GM23338 (cell line): Measurements from ENCODE around the gene GPR85. TPM values are rescaled to one million over a fixed set of nuclear protein-coding genes. Genes with fewer than 3 reads are reported as not detected.

Experiments used
- ATAC-seq: fragments of 200-7000 bp; cut with Tn5 transposase; 3 replicates; pipeline ENCODE4 v1.9.1; 2020
- DNase-seq: peaks from one replicate; pipeline ENCODE4 v3.0.0-alpha.2; 2015; ENCODE audit warnings: low spot score
- H2AFZ ChIP-seq: fragments of 200-600 bp; sonication (generic); 2 replicates; pipeline ENCODE4 v1.8.0; 2016; ENCODE audit warnings: antibody characterized with exemption, mild to moderate bottlenecking, moderate library complexity
- H3F3A ChIP-seq: fragments of 200-600 bp; sonication (generic); replicated peaks from 2 replicates; pipeline ENCODE4 v1.8.0; 2017; ENCODE audit warnings: antibody characterized with exemption, mixed run types, low read depth
- H3K27ac ChIP-seq: fragments of 200-600 bp; sonication (generic); 2 replicates; pipeline ENCODE4 v1.6.1; 2016; ENCODE audit warnings: low read depth
- H3K27me3 ChIP-seq: fragments of 200-600 bp; sonication (generic); 2 replicates; pipeline ENCODE4 v1.8.0; 2016; ENCODE audit warnings: mild to moderate bottlenecking, mixed run types, moderate library complexity; ENCODE audit not compliant: insufficient read depth
- H3K36me3 ChIP-seq: fragments of 200-600 bp; sonication (generic); 2 replicates; pipeline ENCODE4 v1.8.0; 2016; ENCODE audit warnings: mild to moderate bottlenecking; ENCODE audit not compliant: insufficient read depth
- H3K4me1 ChIP-seq: fragments of 200-600 bp; sonication (generic); 2 replicates; pipeline ENCODE4 v1.8.0; 2016; ENCODE audit warnings: mild to moderate bottlenecking, moderate library complexity; ENCODE audit not compliant: insufficient read depth
- H3K4me2 ChIP-seq: fragments of 200-600 bp; sonication (generic); 2 replicates; pipeline ENCODE4 v1.7.1; 2017; ENCODE audit warnings: mixed run types
- H3K4me3 ChIP-seq: fragments of 200-600 bp; sonication (generic); 2 replicates; pipeline ENCODE4 v1.6.1; 2016; ENCODE audit warnings: mixed run types
- H3K79me2 ChIP-seq: fragments of 200-600 bp; sonication (generic); replicated peaks from 2 replicates; pipeline ENCODE4 v1.8.0; 2017; ENCODE audit warnings: mild to moderate bottlenecking; ENCODE audit not compliant: insufficient read depth
- H3K9me2 ChIP-seq: fragments of 200-600 bp; sonication (generic); 2 replicates; pipeline ENCODE4 v1.8.0; 2017; ENCODE audit not compliant: insufficient read depth
- H4K20me1 ChIP-seq: fragments of 200-600 bp; sonication (generic); replicated peaks from 2 replicates; pipeline ENCODE4 v1.8.0; 2017; ENCODE audit warnings: mild to moderate bottlenecking; ENCODE audit not compliant: insufficient read depth
- H3K27ac Mint-ChIP-seq: 2 replicates; pipeline ENCODE4 v1.8.0; 2020; ENCODE audit warnings: inconsistent platforms, mild to moderate bottlenecking, moderate library complexity, mixed read lengths
- H3K27me3 Mint-ChIP-seq: 3 replicates; pipeline ENCODE4 v1.8.0; 2022; ENCODE audit warnings: low read depth, mild to moderate bottlenecking, moderate library complexity, mixed read lengths, inconsistent platforms; ENCODE audit not compliant: insufficient read depth, poor library complexity
- H3K36me3 Mint-ChIP-seq: 3 replicates; pipeline ENCODE4 v1.8.0; 2021; ENCODE audit warnings: low read depth, mild to moderate bottlenecking, inconsistent platforms, moderate library complexity, mixed read lengths
- H3K4me1 Mint-ChIP-seq: 3 replicates; pipeline ENCODE4 v1.8.0; 2020; ENCODE audit warnings: mild to moderate bottlenecking, inconsistent platforms, mixed read lengths
- H3K4me3 Mint-ChIP-seq: 3 replicates; pipeline ENCODE4 v1.8.0; 2021; ENCODE audit warnings: moderate library complexity, mild to moderate bottlenecking, inconsistent platforms, mixed read lengths
- H3K9me3 Mint-ChIP-seq: 3 replicates; pipeline ENCODE4 v1.8.0; 2020; ENCODE audit warnings: moderate library complexity, mild to moderate bottlenecking, inconsistent platforms, mixed read lengths
- CREB1 ChIP-seq: fragments of 250-450 bp; sonication (Bioruptor Pico); IDR thresholded peaks from 2 replicates; pipeline ENCODE4 v1.5.0; 2020; ENCODE audit warnings: low read depth, mild to moderate bottlenecking, moderate library complexity
- CTCF ChIP-seq, 2 experiments: fragments of 200-600 bp in 1 of 2; sonication (generic) in 1 of 2; conservative IDR thresholded peaks; 2 replicates each; pipeline versions ENCODE4 v1.5.1 to v1.6.1; 2016 to 2017; ENCODE audit warnings: antibody characterized with exemption in 2 of 2, low read depth in 2 of 2, mild to moderate bottlenecking in 2 of 2, moderate library complexity in 1 of 2
- ETS1 ChIP-seq: IDR thresholded peaks from 2 replicates; pipeline ENCODE4 v1.6.1; 2016; ENCODE audit warnings: antibody characterized with exemption
- EZH2 ChIP-seq: fragments of 200-600 bp; sonication (generic); IDR thresholded peaks from one replicate; pipeline ENCODE4 v1.8.0; 2017; ENCODE audit warnings: antibody characterized with exemption, mild to moderate bottlenecking, low read depth; ENCODE audit not compliant: unreplicated experiment
- EZH2phosphoT487 ChIP-seq: fragments of 200-600 bp; sonication (generic); IDR thresholded peaks from one replicate; pipeline ENCODE4 v1.8.1; 2018; ENCODE audit warnings: antibody characterized with exemption; ENCODE audit not compliant: unreplicated experiment
- JUNB ChIP-seq: IDR thresholded peaks from one replicate; pipeline ENCODE4 v1.6.1; 2016; ENCODE audit warnings: antibody characterized with exemption; ENCODE audit not compliant: unreplicated experiment
- NANOG ChIP-seq: IDR thresholded peaks from 2 replicates; pipeline ENCODE4 v1.6.1; 2016; ENCODE audit warnings: antibody characterized with exemption, borderline replicate concordance
- POLR2AphosphoS5 ChIP-seq: IDR thresholded peaks from 2 replicates; pipeline ENCODE4 v1.6.1; 2016; ENCODE audit warnings: antibody characterized with exemption, low read depth
- REST ChIP-seq: IDR thresholded peaks from one replicate; pipeline ENCODE4 v1.6.1; 2018; ENCODE audit warnings: antibody characterized with exemption; ENCODE audit not compliant: unreplicated experiment
- STAT1 ChIP-seq: IDR thresholded peaks from one replicate; pipeline ENCODE4 v1.6.1; 2016; ENCODE audit warnings: antibody characterized with exemption; ENCODE audit not compliant: unreplicated experiment
- ZNF114 ChIP-seq: fragments of 250-450 bp; sonication (Bioruptor Pico); IDR thresholded peaks from 2 replicates; pipeline ENCODE4 v1.5.0; 2020; ENCODE audit warnings: mild to moderate bottlenecking, moderate library complexity
- ZNF331 ChIP-seq: fragments of 250-450 bp; sonication (Bioruptor Pico); IDR thresholded peaks from 2 replicates; pipeline ENCODE4 v1.5.0; 2020; ENCODE audit warnings: low read depth, mild to moderate bottlenecking, moderate library complexity
- ZNF462 ChIP-seq: fragments of 250-450 bp; sonication (Bioruptor Pico); IDR thresholded peaks from 2 replicates; pipeline ENCODE4 v1.5.0; 2020; ENCODE audit warnings: mild to moderate bottlenecking, moderate library complexity
- polyA plus RNA-seq: library from polyadenylated mRNA; unstranded; fragments of >200 nt; fragmentation: Nextera tagmentation; extraction: Ambion mirVana; gene quantifications from 2 replicates; pipeline ENCODE4 v1.2.1, GENCODE V29; 2016
- total RNA-seq: library from RNA; depleted of rRNA; stranded (reverse); fragments of >200 nt; shearing (Covaris generic); gene quantifications from 2 replicates; pipeline ENCODE4 v1.2.3, GENCODE V29; 2014

The GPR85 gene
- total and polyA plus RNA-seq, 2 experiments from 2014 or later, result 0.16 to 0.35 TPM

- H3K9me3 Mint-ChIP-seq, result no peaks in the 10 kb centered on the region
- ATAC-seq, result no peak
- Histone ChIP-seq H3F3A (no peaks in the 10 kb centered on the region), H4K20me1 (no peaks in the 10 kb centered on the region), H3K27ac (no peak overlapping the region), H3K9me2 (no peaks in the 10 kb centered on the region), H3K4me3 (no peak overlapping the region), H3K27me3 (no peaks in the 10 kb centered on the region), H3K4me1 (no peaks in the 10 kb centered on the region), H2AFZ (no peak overlapping the region), H3K36me3 (no peaks in the 10 kb centered on the region), H3K4me2 (no peak overlapping the region), H3K79me2 (no peaks in the 10 kb centered on the region)
- no peaks in the 10 kb centered on the region for H3K27me3 Mint-ChIP-seq
- H3K36me3 Mint-ChIP-seq, result no peaks in the 10 kb centered on the region
- H3K4me3 Mint-ChIP-seq, result no peak overlapping the region
- no peak for TF ChIP-seq EZH2
- no peak for TF ChIP-seq JUNB
- TF ChIP-seq ZNF331, result no peak
- TF ChIP-seq POLR2AphosphoS5, result no peak
- no peak for TF ChIP-seq EZH2phosphoT487
- no peak for TF ChIP-seq NANOG
- TF ChIP-seq REST, result no peak
- TF ChIP-seq STAT1, result no peak
- no peak for TF ChIP-seq ZNF462 (CRISPR knock-in tag)
- no peak for TF ChIP-seq ETS1
- TF ChIP-seq CTCF (conservative IDR thresholded peaks at IDR 0.05; ENCODE audit: low read depth in 2 of 2), result no peak
- no peak for TF ChIP-seq CREB1
- TF ChIP-seq ZNF114 (CRISPR knock-in tag), result no peak
- no peaks in the 10 kb centered on the region for H3K4me1 Mint-ChIP-seq
- H3K27ac Mint-ChIP-seq, result no peak overlapping the region
- DNase-seq, result no peak
These were observed 6.9 kb upstream of the GPR85 start for GRCh38 chr7:113093561-113093960.
